ENCODE results near the gene ST6GALNAC6. TPM values are rescaled to one million over a fixed set of nuclear protein-coding genes. Genes with fewer than 3 reads are reported as not detected.
A peak's percentile ranks its signal among the peaks of the same experiment; 100 is the strongest.

Gene ST6GALNAC6
- total and polyA plus RNA-seq, 4 donors = 28.3 to 59.8 (median 48.6) TPM

DNA sequence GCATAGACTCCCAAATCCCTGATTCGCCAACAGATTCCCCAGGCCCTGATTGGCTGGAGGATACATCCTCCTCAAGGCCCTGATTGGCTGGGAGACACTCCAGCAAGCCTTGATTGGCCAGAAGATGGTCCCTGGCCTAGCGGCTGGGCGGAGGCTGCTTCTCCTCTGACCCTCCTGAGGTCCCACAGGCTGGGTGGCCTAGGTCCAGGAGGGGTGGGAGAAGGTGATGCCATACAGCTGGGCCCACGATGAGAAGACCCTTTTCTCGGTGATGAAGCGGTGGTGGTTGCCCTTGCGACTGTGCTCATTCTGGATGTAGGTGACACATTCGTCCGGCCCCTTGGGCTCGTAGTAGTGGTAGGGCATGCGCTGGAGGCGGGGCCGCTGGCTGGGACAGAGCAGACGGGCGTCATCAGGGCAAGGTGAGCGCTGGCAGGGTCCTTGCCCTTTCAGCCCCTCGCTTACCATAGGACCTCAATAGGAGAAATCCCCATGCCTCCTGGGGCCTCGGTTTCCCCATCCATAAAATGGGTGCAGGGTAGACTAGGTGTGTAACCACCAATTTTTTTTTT lies 12.9 kb downstream of the ST6GALNAC6 start:
- Histone ChIP-seq H3K27ac (ENCODE audit: low read depth in 1 of 2, low read length in 1 of 2) (no peak overlapping the region), H3K36me3 (ENCODE audit: control insufficient read depth in 4 of 4, insufficient read depth in 4 of 4, low read length in 4 of 4) (peaks cover 4 to 44% (median 22%) of the 10 kb centered on the region in 4 donors)

DNA sequence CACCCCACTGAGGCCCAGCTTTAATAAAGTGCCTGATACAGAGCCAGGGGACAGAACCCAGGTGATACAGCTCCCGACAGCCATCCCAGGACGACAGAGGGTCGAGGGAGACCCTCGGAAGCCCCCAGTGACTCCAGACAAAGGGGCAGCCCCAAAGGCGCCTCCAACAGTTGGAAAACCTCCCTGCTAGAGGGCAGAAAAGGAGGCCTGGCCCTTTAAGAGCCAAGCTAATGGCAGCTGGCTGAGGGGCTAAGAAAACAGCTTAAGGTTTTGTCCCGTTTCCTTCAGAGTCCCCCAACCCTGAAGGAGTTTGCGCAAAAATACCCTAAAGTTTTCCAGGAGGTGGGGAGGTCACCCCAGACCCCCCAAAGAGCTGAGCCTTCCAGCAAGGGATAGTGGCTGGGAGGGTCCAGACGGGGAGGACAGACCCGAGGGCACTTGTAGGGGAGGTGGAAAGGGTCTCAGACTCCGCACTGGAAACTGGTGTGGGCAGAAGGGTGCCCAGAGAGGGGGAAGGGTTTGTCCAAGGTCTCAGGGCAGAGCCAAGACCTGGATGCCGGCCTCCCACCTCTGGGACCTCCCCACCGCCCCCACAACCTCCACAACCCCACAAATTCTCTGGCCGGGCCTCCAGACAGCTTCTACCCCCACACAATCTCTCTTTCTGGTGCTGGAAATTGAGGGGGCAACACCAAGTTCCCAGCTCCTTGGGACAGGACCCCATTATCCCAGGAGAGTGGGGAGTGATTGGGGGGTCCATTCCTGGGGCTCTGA lies 13.7 kb downstream of the ST6GALNAC6 start:
- peaks cover 0 to 16% (median 7%) of the 10 kb centered on the region in 5 donors for H3K4me1 ChIP-seq (ENCODE audit: control insufficient read depth in 5 of 5, insufficient read depth in 5 of 5, low read length in 5 of 5)
- ATAC-seq (ENCODE audit: insufficient read depth, low FRiP score) (no peak), DNase-seq (no peak)
- H3K4me3 ChIP-seq = no peak overlapping the region
- 82% methylated on average over 13 of the region's 13 CpGs for WGBS, 2 donors
- H3K36me3 ChIP-seq (ENCODE audit: control insufficient read depth in 4 of 4, insufficient read depth in 4 of 4, low read length in 4 of 4) = peaks cover 4 to 41% (median 22%) of the 10 kb centered on the region in 4 donors
- H3K27ac ChIP-seq (ENCODE audit: low read depth in 1 of 2, low read length in 1 of 2) = peak overlapping the region in 1 of 2 donors; percentile 13
- no peaks in the 10 kb centered on the region for H3K9me3 ChIP-seq (ENCODE audit: control insufficient read depth in 4 of 4, insufficient read depth in 3 of 4, low read length in 3 of 4)
- TF ChIP-seq, protein P1, sequence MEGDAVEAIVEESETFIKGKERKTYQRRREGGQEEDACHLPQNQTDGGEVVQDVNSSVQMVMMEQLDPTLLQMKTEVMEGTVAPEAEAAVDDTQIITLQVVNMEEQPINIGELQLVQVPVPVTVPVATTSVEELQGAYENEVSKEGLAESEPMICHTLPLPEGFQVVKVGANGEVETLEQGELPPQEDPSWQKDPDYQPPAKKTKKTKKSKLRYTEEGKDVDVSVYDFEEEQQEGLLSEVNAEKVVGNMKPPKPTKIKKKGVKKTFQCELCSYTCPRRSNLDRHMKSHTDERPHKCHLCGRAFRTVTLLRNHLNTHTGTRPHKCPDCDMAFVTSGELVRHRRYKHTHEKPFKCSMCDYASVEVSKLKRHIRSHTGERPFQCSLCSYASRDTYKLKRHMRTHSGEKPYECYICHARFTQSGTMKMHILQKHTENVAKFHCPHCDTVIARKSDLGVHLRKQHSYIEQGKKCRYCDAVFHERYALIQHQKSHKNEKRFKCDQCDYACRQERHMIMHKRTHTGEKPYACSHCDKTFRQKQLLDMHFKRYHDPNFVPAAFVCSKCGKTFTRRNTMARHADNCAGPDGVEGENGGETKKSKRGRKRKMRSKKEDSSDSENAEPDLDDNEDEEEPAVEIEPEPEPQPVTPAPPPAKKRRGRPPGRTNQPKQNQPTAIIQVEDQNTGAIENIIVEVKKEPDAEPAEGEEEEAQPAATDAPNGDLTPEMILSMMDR (IDR thresholded peaks at IDR 0.05; ENCODE audit: control extremely low read depth, extremely low read depth) = no peak
- no peaks in the 10 kb centered on the region for H3K27me3 ChIP-seq (ENCODE audit: control insufficient read depth in 3 of 3, insufficient read depth in 3 of 3, low read length in 2 of 3)
- no peak overlapping the region for H3K9ac ChIP-seq (ENCODE audit: insufficient read depth in 1 of 2, low read length in 2 of 2)

More for the DNA sequence above, 12.9 kb downstream of the ST6GALNAC6 start:
- no peak overlapping the region for H3K4me3 ChIP-seq
- ATAC-seq (ENCODE audit: insufficient read depth, low FRiP score) = no peak
- H3K9ac ChIP-seq (ENCODE audit: insufficient read depth in 1 of 2, low read length in 2 of 2) = no peak overlapping the region
- H3K9me3 ChIP-seq (ENCODE audit: control insufficient read depth in 4 of 4, insufficient read depth in 3 of 4, low read length in 3 of 4) = no peaks in the 10 kb centered on the region
- no peaks in the 10 kb centered on the region for H3K27me3 ChIP-seq (ENCODE audit: control insufficient read depth in 3 of 3, insufficient read depth in 3 of 3, low read length in 2 of 3)
- TF ChIP-seq, protein P1 (IDR thresholded peaks at IDR 0.05; ENCODE audit: control extremely low read depth, extremely low read depth) = no peak
- no peak for DNase-seq
- peaks cover 0 to 16% (median 7%) of the 10 kb centered on the region in 5 donors for H3K4me1 ChIP-seq (ENCODE audit: control insufficient read depth in 5 of 5, insufficient read depth in 5 of 5, low read length in 5 of 5)
- 97 to 98% methylated on average over 18 of the region's 18 CpGs for WGBS, 2 donors

DNA sequence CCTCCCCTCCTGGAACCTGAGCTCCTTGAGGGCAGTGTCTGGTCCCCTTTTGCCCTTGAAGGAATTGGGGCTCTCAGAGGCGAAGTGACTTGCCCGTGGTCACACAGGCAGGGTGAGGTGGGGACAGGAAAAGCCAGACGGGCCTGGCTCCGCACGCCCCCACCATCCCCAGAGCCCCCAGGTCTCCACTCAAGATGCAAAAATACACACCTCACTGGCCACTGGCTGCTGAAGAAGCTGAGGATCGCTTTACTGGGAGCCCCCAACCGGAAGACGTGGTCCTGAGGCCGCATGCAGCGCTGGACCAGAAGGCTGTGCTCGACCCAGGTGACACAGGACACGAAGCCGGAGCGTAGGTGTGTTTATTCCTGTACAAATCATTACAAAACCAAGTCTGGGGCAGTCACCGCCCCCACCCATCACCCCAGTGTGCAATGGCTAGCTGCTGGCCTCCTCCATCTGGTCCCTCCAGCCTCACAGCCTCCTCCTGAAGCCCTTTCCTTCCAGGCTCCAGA lies 14.4 kb downstream of the ST6GALNAC6 start:
- H3K4me3 ChIP-seq = no peak overlapping the region
- 72 to 75% methylated on average over 15 of the region's 15 CpGs for WGBS, 2 donors
- TF ChIP-seq, protein P1 (IDR thresholded peaks at IDR 0.05; ENCODE audit: control extremely low read depth, extremely low read depth) = no peak
- peak overlapping the region in 1 of 2 donors; percentile 41 for H3K27ac ChIP-seq (ENCODE audit: low read depth in 1 of 2, low read length in 1 of 2)
- H3K27me3 ChIP-seq (ENCODE audit: control insufficient read depth in 3 of 3, insufficient read depth in 3 of 3, low read length in 2 of 3) = no peaks in the 10 kb centered on the region
- H3K36me3 ChIP-seq (ENCODE audit: control insufficient read depth in 4 of 4, insufficient read depth in 4 of 4, low read length in 4 of 4) = peaks cover 4 to 34% (median 21%) of the 10 kb centered on the region in 4 donors
- no peaks in the 10 kb centered on the region for H3K9me3 ChIP-seq (ENCODE audit: control insufficient read depth in 4 of 4, insufficient read depth in 3 of 4, low read length in 3 of 4)
- DNase-seq (no peak), ATAC-seq (ENCODE audit: insufficient read depth, low FRiP score) (no peak)
- H3K4me1 ChIP-seq (ENCODE audit: control insufficient read depth in 5 of 5, insufficient read depth in 5 of 5, low read length in 5 of 5) = peaks cover 0 to 16% (median 7%) of the 10 kb centered on the region in 5 donors
- H3K9ac ChIP-seq (ENCODE audit: insufficient read depth in 1 of 2, low read length in 2 of 2) = no peak overlapping the region
